Measurements from ENCODE around the gene UBE2L3.
A peak's percentile ranks its signal among the peaks of the same experiment; 100 is the strongest.

UBE2L3 gene

DNA sequence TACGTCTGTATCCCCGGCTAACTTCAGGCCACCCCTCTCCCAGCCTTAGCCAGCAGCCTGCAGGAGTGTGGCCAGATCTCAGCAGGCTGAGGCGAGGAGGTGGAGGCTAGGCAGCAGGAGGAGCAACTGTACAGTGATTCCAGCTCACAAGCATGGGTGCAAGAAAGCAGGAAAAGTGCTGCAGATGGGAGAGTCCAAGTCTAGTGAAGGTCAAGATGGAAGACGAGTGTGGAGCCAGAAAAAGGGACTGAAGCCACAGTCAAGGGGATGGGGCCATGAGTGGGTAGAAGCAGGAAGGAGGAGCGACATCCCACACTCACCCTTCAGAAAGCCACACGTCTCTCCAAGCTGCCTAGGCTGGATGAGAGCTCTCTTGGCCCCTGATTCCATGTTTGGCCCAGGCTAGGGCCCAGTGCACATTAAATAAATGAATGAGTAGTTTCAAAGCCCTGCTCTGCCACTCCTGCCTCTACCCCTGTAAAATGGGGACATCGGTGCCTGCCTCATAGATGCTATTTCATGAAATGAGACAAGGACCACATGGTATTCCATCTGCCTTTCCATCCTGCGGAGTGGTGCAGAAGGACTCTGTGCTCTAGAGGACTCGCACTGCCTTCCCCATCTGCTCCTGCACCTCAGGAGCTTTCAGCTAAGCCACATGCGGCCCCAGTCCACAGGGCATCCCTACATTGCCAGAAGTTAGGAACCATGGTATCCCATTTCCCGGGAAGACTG lies 59.4 kb downstream of the UBE2L3 start:
- TF ChIP-seq CTCF (IDR thresholded peaks at IDR 0.05; ENCODE audit: borderline replicate concordance, insufficient read depth, low read depth, low read length): no peak
- H3K4me3 ChIP-seq (ENCODE audit: low read depth, low read length): no peak overlapping the region

GRCh38 chr22:21628386-21629254 lies 61.1 kb downstream of the UBE2L3 start:
- no peak for TF ChIP-seq CTCF (IDR thresholded peaks at IDR 0.05; ENCODE audit: borderline replicate concordance, insufficient read depth, low read depth, low read length)
- H3K4me3 ChIP-seq (ENCODE audit: low read depth, low read length): peak overlapping the region; percentile 96

GRCh38 chr22:21629255-21630149 lies 62.0 kb downstream of the UBE2L3 start, which contains the start of gene YDJC:
Gene YDJC, minus strand, starts transcription at chr22:21630022. Its CDS starts 8 bp downstream, at chr22:21630014.
- H3K4me3 ChIP-seq (ENCODE audit: low read depth, low read length): peak within 1 kb of the TSS; percentile 96
- peak; percentile 92 for TF ChIP-seq CTCF (IDR thresholded peaks at IDR 0.05; ENCODE audit: borderline replicate concordance, insufficient read depth, low read depth, low read length)

DNA sequence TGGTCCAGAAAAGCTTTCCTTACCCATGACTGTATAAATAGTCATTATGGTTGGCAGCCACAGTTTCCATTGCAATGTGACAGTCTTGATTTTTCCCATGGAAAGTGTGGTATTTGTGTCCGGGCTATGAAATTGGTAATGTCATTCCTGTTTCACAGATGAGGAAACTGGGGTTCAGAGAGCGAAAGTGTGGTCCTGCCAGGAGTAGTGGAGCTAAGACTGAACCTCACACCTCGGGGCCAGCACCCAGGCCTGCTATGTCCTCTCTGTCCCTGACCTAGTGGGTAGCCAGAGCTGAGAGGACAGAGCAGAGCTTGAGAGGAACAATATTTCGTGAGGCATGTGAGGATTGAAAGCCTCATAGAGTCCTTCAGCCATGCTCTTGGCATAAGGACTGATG lies 63.5 kb downstream of the UBE2L3 start:
- TF ChIP-seq CTCF (IDR thresholded peaks at IDR 0.05; ENCODE audit: borderline replicate concordance, insufficient read depth, low read depth, low read length): no peak
- H3K4me3 ChIP-seq (ENCODE audit: low read depth, low read length): no peak overlapping the region

- no peak within 1 kb of the TSS for H3K4me3 ChIP-seq (ENCODE audit: low read depth, low read length)
- TF ChIP-seq CTCF (IDR thresholded peaks at IDR 0.05; ENCODE audit: borderline replicate concordance, insufficient read depth, low read depth, low read length): no peak
These were observed 64.9 kb downstream of the UBE2L3 start, which contains the start of gene CCDC116 for GRCh38 chr22:21632237-21632895. Gene CCDC116, plus strand, starts transcription at chr22:21632760. Its CDS starts 422 bp downstream, at chr22:21633182.

DNA sequence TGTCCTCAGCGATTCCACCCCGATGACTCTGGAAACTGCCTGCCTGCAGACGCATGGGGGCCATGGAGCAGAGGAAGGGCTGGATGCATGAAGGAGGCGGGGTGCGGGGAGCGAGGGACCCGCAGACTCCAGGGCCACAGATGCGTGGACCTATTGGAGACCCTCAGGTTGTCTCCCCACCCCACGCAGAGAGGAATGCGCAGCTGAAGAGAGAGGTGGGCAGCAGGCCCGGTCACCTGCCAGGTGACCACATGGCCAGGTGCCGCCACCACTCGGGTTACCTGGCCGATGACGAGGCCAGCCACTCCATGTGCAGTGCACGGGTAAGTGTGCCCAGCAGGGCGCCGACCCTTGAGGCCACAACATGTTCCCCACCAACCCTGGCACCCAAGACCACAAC lies 65.4 kb downstream of the UBE2L3 start:
- H3K4me3 ChIP-seq (ENCODE audit: low read depth, low read length): no peak overlapping the region
- no peak for TF ChIP-seq CTCF (IDR thresholded peaks at IDR 0.05; ENCODE audit: borderline replicate concordance, insufficient read depth, low read depth, low read length)

All from GM12875 (cell line).